ENCODE results near the gene RASGEF1B. TPM values are rescaled to one million over a fixed set of nuclear protein-coding genes. Genes with fewer than 3 reads are reported as not detected.
A peak's percentile ranks its signal among the peaks of the same experiment; 100 is the strongest.
"Not testable (repeated sequence)": the region's sequence is repeated elsewhere in the genome, so short reads cannot be mapped to it uniquely, and the experiment has no call there.

Gene RASGEF1B
- total RNA-seq, 2 donors from 2014 or later = 3.9 to 18.5 TPM

DNA sequence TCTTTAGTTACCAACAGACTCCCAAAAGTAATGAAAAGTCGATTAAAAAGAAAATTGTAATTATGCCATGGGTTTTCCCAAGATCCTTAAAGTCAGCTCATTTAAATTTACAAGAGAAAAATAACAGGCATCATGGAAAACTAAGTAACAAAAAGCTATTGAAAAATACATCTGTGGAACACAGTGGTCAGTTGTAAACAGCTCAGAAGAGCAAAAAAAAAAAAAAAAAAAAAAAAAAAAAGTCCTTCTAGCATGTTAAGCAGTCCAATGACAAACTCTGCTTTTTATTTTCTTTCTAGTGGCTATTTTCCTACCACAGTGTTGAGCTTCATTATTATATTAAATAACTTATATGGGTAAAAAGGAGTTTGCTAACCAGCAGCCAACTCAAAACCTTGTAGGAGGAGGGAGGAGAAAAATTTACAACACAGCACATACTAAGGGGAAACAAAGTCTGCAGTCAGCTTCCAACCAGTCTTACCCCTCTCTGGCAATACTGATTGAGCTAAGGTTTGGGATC is 44.9 kb downstream of the RASGEF1B start:
- H3K9me3 Mint-ChIP-seq = no peaks in the 10 kb centered on the region
- no peak overlapping the region for H3K4me3 Mint-ChIP-seq
- H3K36me3 Mint-ChIP-seq = peaks cover 29% of the 10 kb centered on the region
- DNase-seq (ENCODE audit: low spot score) = no peak
- peaks cover 5 to 7% of the 10 kb centered on the region in 2 donors for H3K4me1 Mint-ChIP-seq (ENCODE audit: low read depth in 2 of 2)
- H3K27ac Mint-ChIP-seq = no peak overlapping the region
- no peak for ATAC-seq
- H3K27me3 Mint-ChIP-seq = no peaks in the 10 kb centered on the region

DNA sequence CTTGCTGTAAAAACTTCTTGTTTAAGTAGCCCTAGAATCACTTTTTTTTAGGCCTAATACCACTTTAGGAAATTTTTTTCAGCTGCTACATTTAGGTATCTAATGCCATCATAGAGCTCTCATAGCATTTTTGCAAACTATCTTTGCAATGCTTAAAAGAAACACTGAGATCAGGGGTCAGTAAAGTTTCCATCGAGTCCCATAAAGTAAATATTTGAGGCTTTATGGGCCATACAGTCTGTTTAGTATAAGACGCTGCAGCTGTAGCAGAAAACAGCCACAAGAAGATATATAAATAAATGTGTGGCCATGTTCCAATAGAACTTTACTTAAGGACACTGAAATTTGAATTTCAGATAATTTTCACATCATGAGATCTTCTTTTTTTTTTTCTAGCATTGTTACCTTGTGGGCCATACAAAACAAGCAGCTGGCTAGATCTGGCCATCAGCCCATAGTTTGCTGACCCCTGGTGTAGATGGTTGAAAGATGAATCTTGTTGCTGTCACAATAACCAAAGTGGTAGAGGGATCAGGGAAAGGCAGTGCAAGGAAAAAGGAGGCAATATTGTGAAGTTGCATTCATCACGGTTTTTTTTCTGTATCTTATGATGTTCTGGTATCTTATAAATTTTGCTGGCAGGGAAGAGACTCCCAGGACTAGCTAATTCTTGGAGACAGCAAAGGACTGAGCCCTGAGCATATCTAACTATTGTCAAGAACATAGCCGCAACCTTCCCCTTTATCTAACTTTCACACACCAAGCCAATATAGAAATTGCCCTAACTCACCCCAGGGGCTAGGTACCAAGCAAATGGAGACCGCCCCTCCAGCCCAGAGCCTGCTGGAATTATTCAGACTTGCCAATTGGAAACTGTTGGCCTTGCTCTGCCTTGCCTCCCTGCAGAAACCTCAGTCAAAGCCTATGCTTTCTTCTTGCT is 46.6 kb downstream of the RASGEF1B start:
- no peak overlapping the region for H3K4me3 Mint-ChIP-seq

DNA sequence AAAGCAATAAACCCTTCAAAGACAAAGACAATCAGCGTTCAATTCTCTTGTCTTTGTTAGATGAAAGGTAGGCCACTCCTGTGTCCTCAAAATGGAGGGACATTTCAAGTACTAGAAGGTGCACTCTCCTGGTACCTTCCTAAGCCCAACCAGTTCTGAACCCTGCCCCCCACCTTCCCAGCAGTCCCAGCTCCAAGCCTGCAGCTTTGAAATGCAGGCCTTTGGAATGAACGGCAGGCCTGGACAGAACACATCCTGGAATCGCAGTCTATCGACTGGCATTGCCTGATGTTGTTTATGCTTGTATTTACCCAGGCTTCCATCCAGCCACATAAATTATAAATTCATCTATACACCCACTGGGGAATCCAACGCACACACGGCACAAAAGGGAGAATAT is 47.4 kb downstream of the RASGEF1B start:
- peaks cover 4 to 5% of the 10 kb centered on the region in 2 donors for H3K4me1 Mint-ChIP-seq (ENCODE audit: low read depth in 2 of 2)
- H3K4me3 Mint-ChIP-seq = no peak overlapping the region
- DNase-seq (ENCODE audit: low spot score) (no peak), ATAC-seq (no peak)
- H3K36me3 Mint-ChIP-seq = peaks cover 25% of the 10 kb centered on the region
- H3K27me3 Mint-ChIP-seq = no peaks in the 10 kb centered on the region
- no peaks in the 10 kb centered on the region for H3K9me3 Mint-ChIP-seq
- no peak overlapping the region for H3K27ac Mint-ChIP-seq

More for the DNA sequence above, 46.6 kb downstream of the RASGEF1B start:
- no peak for ATAC-seq
- Mint-ChIP-seq H3K9me3 (no peaks in the 10 kb centered on the region), H3K36me3 (peaks cover 27% of the 10 kb centered on the region), H3K27me3 (no peaks in the 10 kb centered on the region), H3K4me1 (ENCODE audit: low read depth in 2 of 2) (peaks cover 5 to 7% of the 10 kb centered on the region in 2 donors), H3K27ac (no peak overlapping the region)
- no peak for DNase-seq (ENCODE audit: low spot score)

DNA sequence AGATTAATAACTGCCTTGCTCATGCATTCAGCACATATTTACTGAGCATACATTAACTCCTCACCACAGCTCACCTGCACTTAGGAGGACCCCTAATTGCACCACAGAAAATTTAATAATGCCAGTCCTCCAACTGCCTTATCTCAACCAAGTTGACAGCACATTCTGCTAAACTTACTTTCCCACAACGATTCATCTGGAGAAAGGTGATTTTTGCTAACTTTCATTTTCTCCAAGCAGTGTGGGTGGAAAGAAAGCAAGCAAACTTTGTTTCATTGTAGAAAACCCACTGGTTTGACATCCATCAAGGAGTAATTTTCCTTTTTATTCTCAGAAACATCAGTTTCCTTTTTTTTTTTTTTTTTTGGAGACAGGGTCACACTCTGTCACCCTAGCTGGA is 49.1 kb downstream of the RASGEF1B start:
- no peak for DNase-seq (ENCODE audit: low spot score)
- Mint-ChIP-seq H3K27me3 (no peaks in the 10 kb centered on the region), H3K4me3 (no peak overlapping the region), H3K4me1 (ENCODE audit: low read depth in 2 of 2) (no peaks in the 10 kb centered on the region), H3K9me3 (no peaks in the 10 kb centered on the region), H3K36me3 (peaks cover 18% of the 10 kb centered on the region), H3K27ac (no peak overlapping the region)
- no peak for ATAC-seq

DNA sequence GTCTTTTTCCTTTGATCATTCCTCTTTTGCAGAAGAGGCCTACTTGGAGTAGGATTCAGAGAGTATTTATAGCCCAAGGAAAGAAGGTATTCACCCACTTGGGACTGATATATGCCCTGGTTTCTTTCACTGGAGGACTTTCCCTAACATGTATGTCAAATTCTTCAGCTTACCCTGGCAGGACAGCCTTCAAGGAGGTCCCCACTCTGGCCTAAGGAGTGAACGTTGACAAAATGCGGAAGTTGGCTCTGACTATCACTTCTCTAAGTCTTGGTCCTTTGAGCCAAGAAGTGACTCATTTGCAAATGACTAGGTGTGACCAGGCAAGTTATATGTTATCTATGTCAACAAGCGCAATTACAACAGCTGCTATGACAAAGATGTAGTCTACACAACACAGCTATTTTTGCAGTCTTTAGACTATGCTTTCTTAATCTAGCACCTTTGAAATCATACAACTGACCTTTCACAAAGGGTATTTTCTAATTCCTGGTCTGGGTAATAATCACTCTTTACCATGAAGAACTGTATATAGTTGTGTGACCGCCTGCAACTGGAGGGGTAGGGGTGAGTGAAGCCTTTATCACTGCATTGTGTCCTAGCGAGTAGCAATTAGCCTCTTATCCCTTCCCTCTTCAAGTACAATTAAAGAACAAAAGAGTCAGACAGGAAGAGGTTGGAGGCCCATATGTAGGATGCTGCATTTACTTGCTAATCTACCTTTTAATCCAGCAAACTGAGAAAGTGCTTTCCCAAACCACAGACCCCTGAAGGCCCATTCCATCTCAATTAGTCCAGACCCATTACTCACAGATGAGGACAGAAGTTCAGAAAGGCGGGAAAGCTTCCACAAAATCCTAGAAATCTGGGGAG is 50.1 kb downstream of the RASGEF1B start:
- DNase-seq (ENCODE audit: low spot score) = no peak

DNA sequence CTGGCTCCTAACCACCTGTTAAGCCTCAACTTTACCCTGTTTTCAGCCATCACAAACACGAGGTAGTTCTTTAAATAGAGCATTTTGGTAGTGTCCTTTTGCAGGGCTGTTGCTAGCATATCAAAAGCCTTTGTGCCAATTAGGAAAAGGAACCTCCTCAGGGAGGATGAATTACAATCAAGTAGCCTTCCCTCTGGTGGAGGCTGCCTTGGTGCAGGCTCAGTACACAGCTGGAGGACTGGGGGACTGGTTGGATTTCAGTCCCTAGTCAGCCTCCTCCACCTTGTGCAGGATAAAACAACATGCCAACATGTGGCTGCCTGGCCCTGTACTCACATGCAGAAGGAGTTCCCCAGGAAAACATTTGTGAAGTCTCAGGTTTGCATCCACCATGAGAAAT is 53.1 kb downstream of the RASGEF1B start:
- no peaks in the 10 kb centered on the region for H3K27me3 Mint-ChIP-seq
- H3K27ac Mint-ChIP-seq = no peak overlapping the region
- H3K36me3 Mint-ChIP-seq = no peaks in the 10 kb centered on the region
- H3K4me3 Mint-ChIP-seq = no peak overlapping the region
- H3K9me3 Mint-ChIP-seq = no peaks in the 10 kb centered on the region
- H3K4me1 Mint-ChIP-seq (ENCODE audit: low read depth in 2 of 2) = no peaks in the 10 kb centered on the region
- DNase-seq (ENCODE audit: low spot score) (no peak), ATAC-seq (no peak)

More for the DNA sequence above, 50.1 kb downstream of the RASGEF1B start:
- Mint-ChIP-seq H3K9me3 (no peaks in the 10 kb centered on the region), H3K4me1 (ENCODE audit: low read depth in 2 of 2) (no peaks in the 10 kb centered on the region), H3K4me3 (no peak overlapping the region), H3K36me3 (peaks cover 18% of the 10 kb centered on the region), H3K27me3 (no peaks in the 10 kb centered on the region), H3K27ac (no peak overlapping the region)
- peak; percentile 32 to 78 for ATAC-seq

DNA sequence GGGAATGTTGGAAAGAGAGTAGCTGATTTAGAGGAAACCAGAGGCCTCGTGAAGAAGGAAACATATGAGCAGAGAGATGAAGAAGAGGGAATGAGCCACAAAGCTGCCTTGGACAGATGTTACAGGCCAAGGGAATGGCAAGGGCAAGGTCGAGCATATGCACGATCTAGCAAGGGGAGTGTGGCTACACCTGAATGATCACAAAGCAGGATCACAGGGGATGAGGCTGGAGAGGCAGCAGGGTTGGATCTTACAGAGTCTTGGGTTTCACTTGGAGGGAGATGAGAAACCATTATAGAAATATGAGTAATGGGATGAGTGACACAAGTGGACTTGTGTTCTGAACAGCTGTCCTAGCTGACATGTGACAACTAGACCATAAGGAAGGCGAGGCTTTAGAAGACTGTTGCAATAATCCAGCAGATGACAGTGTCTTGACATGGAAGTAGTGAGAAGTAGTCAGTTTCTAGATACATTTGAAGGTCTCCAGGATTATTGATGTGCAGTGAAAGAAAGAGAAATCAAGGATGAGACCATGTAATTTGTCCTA is 58.7 kb downstream of the RASGEF1B start:
- DNase-seq (ENCODE audit: low spot score) = no peak
- Mint-ChIP-seq H3K27ac (no peak overlapping the region), H3K36me3 (no peaks in the 10 kb centered on the region), H3K9me3 (no peaks in the 10 kb centered on the region), H3K27me3 (no peaks in the 10 kb centered on the region), H3K4me3 (no peak overlapping the region), H3K4me1 (ENCODE audit: low read depth in 2 of 2) (no peaks in the 10 kb centered on the region)
- no peak for ATAC-seq

DNA sequence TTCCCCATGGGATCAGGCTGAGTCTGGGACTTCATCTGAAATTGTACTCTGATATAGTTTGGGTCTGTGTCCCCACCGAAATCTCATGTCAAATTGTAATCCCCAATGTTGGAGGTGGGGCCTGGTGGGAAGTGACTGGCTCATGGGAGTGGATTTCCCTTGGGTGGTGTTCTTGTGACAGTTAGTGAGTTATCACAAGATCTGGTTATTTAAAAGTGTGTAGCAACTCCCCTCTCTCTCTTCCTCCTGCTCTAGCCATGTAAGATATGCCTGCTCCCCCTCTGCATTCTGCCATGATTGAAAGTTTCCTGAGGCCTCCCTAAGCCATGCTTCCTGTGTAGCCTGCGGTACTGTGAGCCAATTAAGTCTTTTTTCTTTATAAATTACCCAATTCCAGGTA is 61.0 kb downstream of the RASGEF1B start:
- H3K36me3 Mint-ChIP-seq = no peaks in the 10 kb centered on the region
- DNase-seq (ENCODE audit: low spot score) (no peak), ATAC-seq (no peak)
- H3K27ac Mint-ChIP-seq = no peak overlapping the region
- no peaks in the 10 kb centered on the region for H3K27me3 Mint-ChIP-seq
- no peaks in the 10 kb centered on the region for H3K4me1 Mint-ChIP-seq (ENCODE audit: low read depth in 2 of 2)
- no peaks in the 10 kb centered on the region for H3K9me3 Mint-ChIP-seq
- H3K4me3 Mint-ChIP-seq = no peak overlapping the region

DNA sequence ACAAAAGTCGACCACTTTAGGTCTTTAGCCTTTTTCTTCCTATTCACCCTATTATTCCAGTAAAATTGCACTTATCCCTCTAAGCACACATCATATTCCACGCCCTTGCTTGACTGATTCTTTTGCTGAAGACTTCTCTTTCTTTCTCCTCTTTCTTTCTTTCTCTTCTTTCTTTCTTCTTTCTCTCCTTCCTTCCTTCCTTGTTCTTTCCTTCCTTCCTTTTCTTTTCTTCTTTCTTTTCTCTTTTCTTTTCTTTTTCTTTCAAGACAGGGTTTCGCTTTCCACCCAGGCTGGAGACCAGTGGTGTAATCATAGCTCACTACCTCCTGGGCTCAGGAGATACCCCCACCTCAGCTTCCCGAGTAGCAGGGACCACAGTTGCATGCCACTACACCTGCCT is 61.9 kb downstream of the RASGEF1B start:
- no peaks in the 10 kb centered on the region for H3K4me1 Mint-ChIP-seq (ENCODE audit: low read depth in 2 of 2)
- ATAC-seq (no peak), DNase-seq (ENCODE audit: low spot score) (no peak)
- H3K9me3 Mint-ChIP-seq = no peaks in the 10 kb centered on the region
- peaks cover 0 to 5% of the 10 kb centered on the region in 2 donors for H3K27me3 Mint-ChIP-seq
- no peak overlapping the region for H3K4me3 Mint-ChIP-seq
- H3K27ac Mint-ChIP-seq = no peak overlapping the region
- H3K36me3 Mint-ChIP-seq = no peaks in the 10 kb centered on the region

DNA sequence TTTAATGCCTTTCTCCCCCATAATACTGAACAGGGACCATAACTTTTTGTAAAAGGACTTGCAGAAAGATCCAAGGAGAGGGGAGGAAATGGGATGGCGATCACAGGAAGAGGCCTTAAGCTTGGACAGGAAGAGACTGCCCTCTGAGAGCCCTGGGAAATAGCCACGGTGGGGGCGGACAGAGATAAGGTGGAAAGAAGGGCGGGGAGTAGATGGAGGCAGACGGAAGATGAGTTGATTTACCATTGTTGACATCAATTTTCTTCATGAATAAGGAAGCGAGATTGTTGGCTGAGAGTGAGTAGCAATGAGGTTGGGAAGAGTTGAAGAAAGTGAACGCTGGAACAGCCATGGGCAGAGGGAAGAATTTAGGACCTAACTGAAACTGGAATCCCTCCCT is 63.4 kb downstream of the RASGEF1B start:
- Mint-ChIP-seq H3K4me1 (ENCODE audit: low read depth in 2 of 2) (no peaks in the 10 kb centered on the region), H3K36me3 (no peaks in the 10 kb centered on the region), H3K27me3 (peaks cover 3 to 10% of the 10 kb centered on the region in 2 donors), H3K9me3 (no peaks in the 10 kb centered on the region), H3K27ac (no peak overlapping the region), H3K4me3 (no peak overlapping the region)
- ATAC-seq (no peak), DNase-seq (ENCODE audit: low spot score) (no peak)

DNA sequence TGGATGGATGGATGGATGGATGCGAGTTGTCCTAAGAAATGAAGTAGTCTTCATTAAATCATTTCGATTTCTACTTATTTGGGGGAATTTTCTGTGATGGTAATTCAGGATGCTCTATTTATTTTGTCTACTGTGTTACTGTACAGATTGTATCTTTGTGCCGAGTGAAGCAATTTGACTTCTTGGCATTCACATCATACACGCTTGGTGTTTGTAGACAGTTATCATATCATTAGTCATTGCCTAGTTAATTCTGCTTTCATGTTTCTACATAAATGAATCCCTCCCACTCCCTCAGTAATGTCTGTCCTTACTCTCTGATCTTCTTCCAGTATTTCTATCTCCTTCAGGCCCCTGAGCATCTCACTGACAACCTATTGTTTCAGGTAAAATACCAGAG is 64.0 kb downstream of the RASGEF1B start:
- ATAC-seq = no peak
- Mint-ChIP-seq H3K4me1 (ENCODE audit: low read depth in 2 of 2) (no peaks in the 10 kb centered on the region), H3K27ac (no peak overlapping the region), H3K9me3 (no peaks in the 10 kb centered on the region), H3K27me3 (peaks cover 3 to 16% of the 10 kb centered on the region in 2 donors), H3K36me3 (no peaks in the 10 kb centered on the region), H3K4me3 (no peak overlapping the region)
- no peak for DNase-seq (ENCODE audit: low spot score)

DNA sequence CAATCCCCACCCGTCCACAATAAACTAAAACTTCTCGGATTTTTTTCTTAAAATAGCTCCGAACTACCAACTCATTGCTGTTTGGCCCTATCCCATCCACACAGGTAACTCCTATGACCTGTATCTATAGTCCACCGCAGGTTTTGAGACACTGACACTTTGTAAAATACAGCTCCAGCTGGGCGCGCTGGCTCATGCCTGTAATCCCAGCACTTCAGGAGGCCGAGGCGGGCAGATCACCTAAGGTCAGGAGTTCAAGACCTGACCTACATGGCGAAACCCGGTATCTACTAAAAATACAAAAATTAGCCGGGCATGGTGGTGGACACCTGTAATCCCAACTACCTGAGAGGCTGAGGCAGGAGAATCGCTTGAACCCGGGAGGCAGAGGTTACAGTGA is 65.2 kb downstream of the RASGEF1B start:
- not testable (repeated sequence) for H3K4me1 Mint-ChIP-seq (ENCODE audit: low read depth in 2 of 2); H3K4me3 Mint-ChIP-seq; H3K36me3 Mint-ChIP-seq; H3K27ac Mint-ChIP-seq; H3K9me3 Mint-ChIP-seq; ATAC-seq; DNase-seq (ENCODE audit: low spot score)
- H3K27me3 Mint-ChIP-seq = peaks cover 8 to 25% of the 10 kb centered on the region in 2 donors

DNA sequence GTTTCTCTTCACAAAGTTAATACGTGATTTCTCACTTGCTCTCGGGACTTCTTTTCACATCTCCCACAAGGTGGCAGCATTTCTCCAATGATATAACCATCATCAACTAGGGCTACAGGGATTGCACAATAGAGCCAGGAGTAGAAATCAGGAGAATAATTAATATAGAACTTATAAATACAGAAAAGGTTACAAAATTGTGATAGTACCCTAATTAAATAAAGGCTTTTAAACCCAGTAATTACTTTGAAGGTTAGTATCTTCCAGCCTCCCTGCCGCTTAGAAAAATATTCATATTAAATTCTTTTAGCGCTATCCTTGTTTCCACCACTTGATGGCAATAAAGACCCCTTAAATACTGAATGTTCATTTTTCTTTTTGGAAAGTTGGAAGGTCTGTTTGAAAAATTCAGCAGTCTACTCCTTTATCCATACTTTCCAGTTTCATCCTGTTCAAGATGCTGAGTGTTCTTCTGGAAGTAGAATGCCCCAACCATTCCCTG is 65.8 kb downstream of the RASGEF1B start:
- H3K4me3 Mint-ChIP-seq = no peak overlapping the region
- peaks cover 8 to 25% of the 10 kb centered on the region in 2 donors for H3K27me3 Mint-ChIP-seq
- H3K9me3 Mint-ChIP-seq = no peaks in the 10 kb centered on the region

More for the DNA sequence above, 65.8 kb downstream of the RASGEF1B start:
- no peak overlapping the region for H3K27ac Mint-ChIP-seq
- DNase-seq (ENCODE audit: low spot score) (no peak), ATAC-seq (peak in 1 of 2 donors; percentile 75)
- H3K4me1 Mint-ChIP-seq (ENCODE audit: low read depth in 2 of 2) = no peaks in the 10 kb centered on the region
- no peaks in the 10 kb centered on the region for H3K36me3 Mint-ChIP-seq

All from natural killer cell treated with Interleukin-12 subunit alpha and Interleukin-12 subunit beta and Interleukin-15 and Interleukin-18, amount 100 ng/mL, for 72 hours (primary cell).